Right lobe of liver (tissue), 4 donors: ENCODE data around the gene ZNF774.

Experiments
- POLR2A ChIP-seq: fragments of 450-650 bp; IDR thresholded peaks from one replicate; pipeline ENCODE4 v1.6.1; 2017; ENCODE audit warnings: antibody characterized with exemption, mild to moderate bottlenecking
- TF ChIP-seq, protein P1 (sequence below), 4 donors: fragments of 200-600 bp in 3 of 4; fragments of 450-650 bp in 1 of 4; IDR thresholded peaks; one replicate each; pipeline versions ENCODE4 v1.5.1 to v1.8.0; 2016 to 2022; ENCODE audit warnings: antibody characterized with exemption in 4 of 4, mild to moderate bottlenecking in 2 of 4
- donor health status: DM: no; HTN: no; CAD: no.
- donor health status: DM: no; HTN: no; CAD: no.
- donor health status: DM: no; HTN: yes; CAD: no.

DNA sequence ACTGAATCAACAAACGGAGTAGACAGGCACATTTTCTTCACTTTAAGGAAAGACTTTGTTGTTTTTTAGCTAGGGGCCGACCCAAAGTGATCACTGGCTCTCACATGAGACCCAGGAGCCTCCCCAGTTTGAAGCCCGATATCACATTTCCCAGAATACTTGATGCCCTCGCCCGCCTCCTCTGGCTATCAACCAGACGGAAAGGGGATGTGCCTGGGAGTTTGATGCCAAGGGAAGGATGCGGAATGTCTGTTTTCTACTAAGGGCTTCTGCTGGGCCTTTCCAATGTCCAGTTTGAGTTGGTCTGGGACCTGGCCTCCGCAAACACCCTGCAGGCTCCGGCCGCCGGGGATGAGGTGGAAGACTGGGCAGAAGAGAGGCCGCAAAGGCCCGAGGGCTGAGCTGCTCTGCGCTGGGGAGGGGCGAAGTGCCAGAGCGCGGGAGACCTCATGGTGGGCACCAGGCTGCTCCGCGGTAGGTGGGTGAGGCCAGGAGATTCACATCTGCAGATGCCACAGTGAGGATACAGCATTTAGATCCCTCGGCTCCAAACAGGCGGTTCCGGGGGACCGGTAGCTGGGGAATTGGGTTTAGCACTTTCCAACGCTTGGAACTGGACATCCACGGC lies 491 bp upstream of the ZNF774 start:
- TF ChIP-seq, protein P1, sequence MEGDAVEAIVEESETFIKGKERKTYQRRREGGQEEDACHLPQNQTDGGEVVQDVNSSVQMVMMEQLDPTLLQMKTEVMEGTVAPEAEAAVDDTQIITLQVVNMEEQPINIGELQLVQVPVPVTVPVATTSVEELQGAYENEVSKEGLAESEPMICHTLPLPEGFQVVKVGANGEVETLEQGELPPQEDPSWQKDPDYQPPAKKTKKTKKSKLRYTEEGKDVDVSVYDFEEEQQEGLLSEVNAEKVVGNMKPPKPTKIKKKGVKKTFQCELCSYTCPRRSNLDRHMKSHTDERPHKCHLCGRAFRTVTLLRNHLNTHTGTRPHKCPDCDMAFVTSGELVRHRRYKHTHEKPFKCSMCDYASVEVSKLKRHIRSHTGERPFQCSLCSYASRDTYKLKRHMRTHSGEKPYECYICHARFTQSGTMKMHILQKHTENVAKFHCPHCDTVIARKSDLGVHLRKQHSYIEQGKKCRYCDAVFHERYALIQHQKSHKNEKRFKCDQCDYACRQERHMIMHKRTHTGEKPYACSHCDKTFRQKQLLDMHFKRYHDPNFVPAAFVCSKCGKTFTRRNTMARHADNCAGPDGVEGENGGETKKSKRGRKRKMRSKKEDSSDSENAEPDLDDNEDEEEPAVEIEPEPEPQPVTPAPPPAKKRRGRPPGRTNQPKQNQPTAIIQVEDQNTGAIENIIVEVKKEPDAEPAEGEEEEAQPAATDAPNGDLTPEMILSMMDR (IDR thresholded peaks at IDR 0.05), result no peak
- no peak for TF ChIP-seq POLR2A
